HUDEP-2 (cell line): ENCODE data around the gene RYR3.

Source experiments
- DNase-seq, 76 experiments: peaks; one replicate each; lab custom pipeline; 2025; ENCODE audit not compliant: unreplicated experiment in 76 of 76; lab: John Stamatoyannopoulos, UW

The RYR3 gene

GRCh38 chr15:33310481-33311311 is at the start of gene RYR3:
Gene RYR3 (plus strand): TSS chr15:33310967. CDS start chr15:33311046, 79 bp downstream.
- DNase-seq, result peak in 29 of 76 experiments; percentile 3 to 68 (median 30)

GRCh38 chr15:33262306-33262705 is 48.5 kb upstream of the RYR3 start:
- DNase-seq, result no peak

- no peak for DNase-seq
Observed at GRCh38 chr15:33277689-33278088, 33.1 kb upstream of the RYR3 start.

GRCh38 chr15:33278816-33279612 is 31.8 kb upstream of the RYR3 start:
- no peak for DNase-seq

GRCh38 chr15:33279613-33280205 is 31.1 kb upstream of the RYR3 start:
- no peak for DNase-seq

GRCh38 chr15:33282226-33283020 is 28.3 kb upstream of the RYR3 start:
- DNase-seq, result no peak

GRCh38 chr15:33283576-33283975 is 27.2 kb upstream of the RYR3 start:
- no peak for DNase-seq

- DNase-seq, result no peak
Observed at GRCh38 chr15:33284336-33284735, 26.4 kb upstream of the RYR3 start.

DNA sequence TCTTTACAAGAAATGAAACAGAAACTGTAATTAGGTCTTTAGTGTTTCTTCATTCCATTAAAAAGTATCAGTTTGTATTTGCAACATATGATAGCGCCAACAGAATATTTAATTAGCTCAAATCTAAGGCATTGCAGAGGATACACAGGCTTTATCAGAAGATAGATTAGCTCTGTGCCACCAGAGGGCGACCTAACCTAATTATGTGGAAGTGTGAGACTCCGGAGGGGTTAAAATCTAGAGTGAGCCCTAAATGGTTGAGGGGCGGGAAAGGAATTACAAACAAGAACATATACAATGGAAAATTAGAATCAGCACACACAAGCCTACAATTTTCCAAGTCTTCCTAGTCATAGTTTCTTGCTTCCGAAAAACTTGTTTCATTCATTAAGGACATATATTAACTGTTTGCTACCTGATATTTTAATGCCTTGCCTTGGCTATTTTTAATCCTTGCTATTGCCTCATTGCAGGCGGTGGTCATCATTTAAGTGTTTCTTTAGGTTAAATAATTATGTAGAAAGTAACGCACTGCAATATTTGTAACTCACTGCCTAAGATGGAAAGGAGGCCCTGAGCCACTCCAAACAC is 18.0 kb upstream of the RYR3 start:
- DNase-seq, result peak in 49 of 76 experiments; percentile 3 to 59 (median 30)

DNA sequence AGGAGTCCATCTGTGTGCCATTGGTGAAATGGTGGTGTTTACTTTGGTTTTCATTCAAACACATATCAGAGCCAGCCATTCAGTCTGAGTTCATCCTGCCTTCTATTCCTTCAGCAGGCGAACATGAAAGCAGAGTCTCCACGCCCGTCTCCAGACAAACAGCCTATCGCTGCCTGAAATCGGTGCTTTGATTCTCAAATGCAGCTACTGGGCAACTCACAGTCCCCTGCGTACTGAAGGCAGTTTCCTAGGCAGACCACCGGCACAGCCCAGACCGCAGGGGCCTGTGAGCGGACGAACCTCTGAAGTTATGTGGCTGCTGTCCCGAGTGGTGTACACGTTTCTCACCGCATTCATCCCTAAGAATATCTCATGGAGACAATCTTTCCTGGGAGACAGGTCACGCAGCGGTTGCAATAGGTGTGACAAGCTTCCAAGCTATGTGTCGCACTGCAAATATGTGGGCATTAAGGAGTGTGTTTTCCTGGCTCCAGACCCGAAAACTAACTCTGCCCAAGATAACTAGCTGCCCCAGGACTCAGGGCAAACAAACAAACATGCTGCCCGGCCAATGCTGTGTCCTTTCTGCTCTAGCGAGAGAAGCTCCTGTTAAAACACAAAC is 16.9 kb upstream of the RYR3 start:
- no peak for DNase-seq

- DNase-seq, result no peak
Observed at GRCh38 chr15:33296050-33296449, 14.7 kb upstream of the RYR3 start.

DNA sequence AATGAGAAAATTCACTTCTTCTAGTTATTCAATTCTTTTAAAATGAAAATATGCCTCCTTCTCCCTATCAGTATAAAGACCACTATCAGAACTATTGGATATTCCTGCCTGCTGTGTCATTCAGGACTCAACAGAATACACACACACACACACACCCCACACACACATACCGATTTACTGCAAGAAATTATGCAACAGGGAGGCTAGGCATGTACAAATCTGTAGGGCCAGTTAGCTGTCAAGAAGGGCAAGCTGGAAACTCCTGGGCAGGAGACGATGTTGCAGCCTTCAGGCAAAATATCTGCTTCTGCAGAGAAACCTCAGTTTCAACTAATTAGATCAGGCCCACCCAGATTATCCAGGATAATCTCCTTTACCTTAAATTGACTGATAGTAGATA is 13.9 kb upstream of the RYR3 start:
- no peak for DNase-seq

GRCh38 chr15:33298631-33299030 is 12.1 kb upstream of the RYR3 start:
- no peak for DNase-seq

DNA sequence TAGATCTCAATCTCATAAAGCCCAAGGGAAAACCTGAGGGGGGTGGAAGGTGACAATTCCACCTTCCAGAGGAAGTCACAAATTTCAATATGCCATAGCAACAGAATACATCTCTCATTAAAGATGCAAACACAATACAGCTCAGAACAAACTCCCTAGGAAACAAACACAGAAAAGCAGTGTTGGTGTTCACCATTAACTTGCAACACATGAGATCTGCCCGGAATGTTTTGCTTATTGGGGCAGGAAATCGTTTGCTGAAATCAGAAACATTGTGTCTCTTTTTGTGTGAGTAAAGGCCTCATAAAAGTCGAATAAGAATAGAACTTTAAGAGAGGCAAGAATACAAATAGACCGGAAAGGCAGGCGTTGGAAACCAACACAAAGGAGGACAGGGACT is 5.8 kb upstream of the RYR3 start:
- DNase-seq, result no peak

DNA sequence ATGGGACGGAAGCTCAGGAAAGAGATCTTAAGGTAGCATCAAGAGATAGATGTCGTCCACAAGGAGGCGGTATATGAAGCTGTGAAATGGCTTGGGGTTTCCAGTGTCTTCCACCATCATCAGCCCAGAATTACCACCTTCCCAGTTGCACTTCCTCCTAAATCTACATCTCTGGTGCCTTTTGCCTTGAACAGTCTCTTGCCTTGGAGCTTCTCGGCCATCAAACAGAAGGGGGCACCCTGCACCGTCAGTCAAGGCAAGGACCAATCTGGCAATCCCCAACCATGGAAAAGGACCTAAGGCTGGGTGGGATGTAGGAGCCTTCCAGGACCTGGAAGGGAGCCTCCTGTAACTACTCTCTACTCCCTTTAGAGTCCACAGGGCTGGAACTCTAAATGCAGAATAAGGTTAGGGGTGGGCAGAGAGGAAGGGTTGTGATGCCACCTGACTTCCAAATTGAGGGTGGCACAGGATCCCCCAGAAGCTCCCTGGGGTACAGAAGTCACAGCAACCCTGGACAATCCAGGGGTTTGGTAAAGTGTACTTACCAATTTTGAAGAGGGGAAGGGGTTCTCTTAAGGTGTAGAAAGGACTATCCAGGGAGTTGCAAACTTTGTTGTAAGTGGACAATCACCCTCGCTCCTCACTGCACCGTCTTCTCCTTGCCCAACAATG is 1.0 kb upstream of the RYR3 start:
- DNase-seq, result peak in 43 of 76 experiments; percentile 9 to 70 (median 37)

- DNase-seq, result peak in 23 of 76 experiments; percentile 2 to 51 (median 23)
Observed at GRCh38 chr15:33311312-33311971, 675 bp downstream of the RYR3 start.

GRCh38 chr15:33313491-33313890 is 2.7 kb downstream of the RYR3 start:
- peak in 1 of 76 experiments; percentile 10 for DNase-seq

GRCh38 chr15:33314069-33314468 is 3.3 kb downstream of the RYR3 start:
- DNase-seq, result peak in 3 of 76 experiments; percentile 11 to 14 (median 13)

- no peak for DNase-seq
Observed at GRCh38 chr15:33315044-33315443, 4.3 kb downstream of the RYR3 start.
